Measurements from ENCODE around the gene CISD1. TPM values are rescaled to one million over a fixed set of nuclear protein-coding genes. Genes with fewer than 3 reads are reported as not detected.
A peak's percentile ranks its signal among the peaks of the same experiment; 100 is the strongest.
"Not testable (repeated sequence)": the region's sequence is repeated elsewhere in the genome, so short reads cannot be mapped to it uniquely, and the experiment has no call there.

The CISD1 gene
- polyA plus RNA-seq = 70.2 TPM
- long read RNA-seq, donor 1, transcript CISD1-201 (3 exons, 2,479 nt) = major isoform, 40 of 51 reads
- long read RNA-seq, donor 1, partial matches to known transcripts = 11 of 51 reads
- long read RNA-seq, donor 1, other reads (novel, unspliced or antisense) = 0 of 51 reads
- long read RNA-seq, donor 2, transcript CISD1-201 (3 exons, 2,479 nt) = major isoform, 67 of 84 reads
- long read RNA-seq, donor 2, partial matches to known transcripts = 17 of 84 reads
- long read RNA-seq, donor 2, other reads (novel, unspliced or antisense) = 0 of 84 reads
- long read RNA-seq, donor 3 = 0 reads
- long read RNA-seq, donor 4, transcript CISD1-201 (3 exons, 2,479 nt) = major isoform, 10 of 10 reads
- long read RNA-seq, donor 4, partial matches to known transcripts = 0 of 10 reads
- long read RNA-seq, donor 4, other reads (novel, unspliced or antisense) = 0 of 10 reads
- long read RNA-seq, donor 5, transcript CISD1-201 (3 exons, 2,479 nt) = major isoform, 31 of 31 reads
- long read RNA-seq, donor 5, partial matches to known transcripts = 0 of 31 reads
- long read RNA-seq, donor 5, other reads (novel, unspliced or antisense) = 0 of 31 reads
- long read RNA-seq, donor 6, transcript CISD1-201 (3 exons, 2,479 nt) = major isoform, 66 of 72 reads
- long read RNA-seq, donor 6, partial matches to known transcripts = 6 of 72 reads
- long read RNA-seq, donor 6, other reads (novel, unspliced or antisense) = 0 of 72 reads
- long read RNA-seq, donor 7, transcript CISD1-201 (3 exons, 2,479 nt) = major isoform, 37 of 37 reads
- long read RNA-seq, donor 7, partial matches to known transcripts = 0 of 37 reads
- long read RNA-seq, donor 7, other reads (novel, unspliced or antisense) = 0 of 37 reads
- long read RNA-seq, donor 8, transcript CISD1-201 (3 exons, 2,479 nt) = major isoform, 144 of 144 reads
- long read RNA-seq, donor 8, partial matches to known transcripts = 0 of 144 reads
- long read RNA-seq, donor 8, other reads (novel, unspliced or antisense) = 0 of 144 reads
- long read RNA-seq, donor 9, transcript CISD1-201 (3 exons, 2,479 nt) = major isoform, 86 of 105 reads
- long read RNA-seq, donor 9, partial matches to known transcripts = 19 of 105 reads
- long read RNA-seq, donor 9, other reads (novel, unspliced or antisense) = 0 of 105 reads
- long read RNA-seq, donor 10, transcript CISD1-201 (3 exons, 2,479 nt) = major isoform, 105 of 113 reads
- long read RNA-seq, donor 10, partial matches to known transcripts = 8 of 113 reads
- long read RNA-seq, donor 10, other reads (novel, unspliced or antisense) = 0 of 113 reads
- long read RNA-seq, donor 11, transcript CISD1-201 (3 exons, 2,479 nt) = major isoform, 53 of 65 reads
- long read RNA-seq, donor 11, partial matches to known transcripts = 12 of 65 reads
- long read RNA-seq, donor 11, other reads (novel, unspliced or antisense) = 0 of 65 reads

GRCh38 chr10:58268946-58269781, at the start of gene CISD1:
TSS of gene CISD1 (plus strand) at chr10:58269162. CDS start at chr10:58269274, 112 bp downstream.
- Histone ChIP-seq H3K27me3 (ENCODE audit: control insufficient read depth, insufficient read depth, low read length) (no peaks in the 10 kb centered on the region), H3K36me3 (ENCODE audit: control insufficient read depth, insufficient read depth, low read length) (no peaks in the 10 kb centered on the region), H3K4me3 (ENCODE audit: low read length) (peak within 1 kb of the TSS; percentile 72), H3K4me1 (ENCODE audit: control insufficient read depth, insufficient read depth, low read length) (peaks cover 5% of the 10 kb centered on the region), H3K27ac (ENCODE audit: low read length) (peak within 1 kb of the TSS; percentile 93), H3K9me3 (ENCODE audit: control insufficient read depth, low read depth, low read length) (no peaks in the 10 kb centered on the region)
- DNase-seq = peak; percentile 100
- no CpG with 5 or more reads among the region's 66 CpGs for WGBS (ENCODE audit: insufficient coverage, low lambda C conversion rate)

GRCh38 chr10:58219875-58220274, 49.1 kb upstream of the CISD1 start:
- no peaks in the 10 kb centered on the region for H3K27me3 ChIP-seq (ENCODE audit: control insufficient read depth, insufficient read depth, low read length)
- no peak for DNase-seq

GRCh38 chr10:58220769-58221451, 48.1 kb upstream of the CISD1 start:
- Histone ChIP-seq H3K27ac (ENCODE audit: low read length) (no peak overlapping the region), H3K4me1 (ENCODE audit: control insufficient read depth, insufficient read depth, low read length) (peaks cover 5% of the 10 kb centered on the region), H3K27me3 (ENCODE audit: control insufficient read depth, insufficient read depth, low read length) (no peaks in the 10 kb centered on the region), H3K36me3 (ENCODE audit: control insufficient read depth, insufficient read depth, low read length) (peaks cover 9% of the 10 kb centered on the region), H3K4me3 (ENCODE audit: low read length) (no peak overlapping the region), H3K9me3 (ENCODE audit: control insufficient read depth, low read depth, low read length) (no peaks in the 10 kb centered on the region)
- WGBS (ENCODE audit: insufficient coverage, low lambda C conversion rate) = 100% methylated on average over 1 of the region's 2 CpGs
- DNase-seq = no peak

More at GRCh38 chr10:58219875-58220274, 49.1 kb upstream of the CISD1 start:
- no peak overlapping the region for H3K27ac ChIP-seq (ENCODE audit: low read length)
- H3K9me3 ChIP-seq (ENCODE audit: control insufficient read depth, low read depth, low read length) = no peaks in the 10 kb centered on the region
- no peak overlapping the region for H3K4me3 ChIP-seq (ENCODE audit: low read length)
- H3K36me3 ChIP-seq (ENCODE audit: control insufficient read depth, insufficient read depth, low read length) = peaks cover 9% of the 10 kb centered on the region
- peaks cover under 1% of the 10 kb centered on the region for H3K4me1 ChIP-seq (ENCODE audit: control insufficient read depth, insufficient read depth, low read length)

GRCh38 chr10:58225654-58226053, 43.3 kb upstream of the CISD1 start:
- no peaks in the 10 kb centered on the region for H3K27me3 ChIP-seq (ENCODE audit: control insufficient read depth, insufficient read depth, low read length)
- peak; percentile 4 to 54 for DNase-seq
- H3K36me3 ChIP-seq (ENCODE audit: control insufficient read depth, insufficient read depth, low read length) = no peaks in the 10 kb centered on the region
- peaks cover 16% of the 10 kb centered on the region for H3K4me1 ChIP-seq (ENCODE audit: control insufficient read depth, insufficient read depth, low read length)
- no peaks in the 10 kb centered on the region for H3K9me3 ChIP-seq (ENCODE audit: control insufficient read depth, low read depth, low read length)
- 33% methylated on average over 1 of the region's 2 CpGs for WGBS (ENCODE audit: insufficient coverage, low lambda C conversion rate)
- peak overlapping the region; percentile 47 for H3K27ac ChIP-seq (ENCODE audit: low read length)
- H3K4me3 ChIP-seq (ENCODE audit: low read length) = no peak overlapping the region

- H3K27me3 ChIP-seq (ENCODE audit: control insufficient read depth, insufficient read depth, low read length); H3K36me3 ChIP-seq (ENCODE audit: control insufficient read depth, insufficient read depth, low read length); H3K9me3 ChIP-seq (ENCODE audit: control insufficient read depth, low read depth, low read length); DNase-seq; H3K27ac ChIP-seq (ENCODE audit: low read length); H3K4me3 ChIP-seq (ENCODE audit: low read length): not testable (repeated sequence)
- H3K4me1 ChIP-seq (ENCODE audit: control insufficient read depth, insufficient read depth, low read length) = peaks cover 16% of the 10 kb centered on the region
- no CpG with 5 or more reads among the region's 7 CpGs for WGBS (ENCODE audit: insufficient coverage, low lambda C conversion rate)
These were observed 39.1 kb upstream of the CISD1 start for GRCh38 chr10:58229856-58230255.

GRCh38 chr10:58237014-58237834, 31.7 kb upstream of the CISD1 start:
- DNase-seq = no peak
- Histone ChIP-seq H3K36me3 (ENCODE audit: control insufficient read depth, insufficient read depth, low read length) (peaks cover 12% of the 10 kb centered on the region), H3K27ac (ENCODE audit: low read length) (no peak overlapping the region), H3K27me3 (ENCODE audit: control insufficient read depth, insufficient read depth, low read length) (no peaks in the 10 kb centered on the region), H3K4me1 (ENCODE audit: control insufficient read depth, insufficient read depth, low read length) (no peaks in the 10 kb centered on the region), H3K9me3 (ENCODE audit: control insufficient read depth, low read depth, low read length) (no peaks in the 10 kb centered on the region), H3K4me3 (ENCODE audit: low read length) (no peak overlapping the region)
- 83% methylated on average over 1 of the region's 3 CpGs for WGBS (ENCODE audit: insufficient coverage, low lambda C conversion rate)

- Histone ChIP-seq H3K4me1 (ENCODE audit: control insufficient read depth, insufficient read depth, low read length) (no peaks in the 10 kb centered on the region), H3K36me3 (ENCODE audit: control insufficient read depth, insufficient read depth, low read length) (peaks cover 12% of the 10 kb centered on the region), H3K4me3 (ENCODE audit: low read length) (no peak overlapping the region), H3K27ac (ENCODE audit: low read length) (no peak overlapping the region), H3K27me3 (ENCODE audit: control insufficient read depth, insufficient read depth, low read length) (no peaks in the 10 kb centered on the region), H3K9me3 (ENCODE audit: control insufficient read depth, low read depth, low read length) (peaks cover 14% of the 10 kb centered on the region)
- 95% methylated on average over 2 of the region's 5 CpGs for WGBS (ENCODE audit: insufficient coverage, low lambda C conversion rate)
- no peak for DNase-seq
These were observed 29.3 kb upstream of the CISD1 start for GRCh38 chr10:58239561-58240169.

- Histone ChIP-seq H3K36me3 (ENCODE audit: control insufficient read depth, insufficient read depth, low read length) (peaks cover 10% of the 10 kb centered on the region), H3K27me3 (ENCODE audit: control insufficient read depth, insufficient read depth, low read length) (no peaks in the 10 kb centered on the region), H3K27ac (ENCODE audit: low read length) (no peak overlapping the region), H3K9me3 (ENCODE audit: control insufficient read depth, low read depth, low read length) (peaks cover 14% of the 10 kb centered on the region), H3K4me3 (ENCODE audit: low read length) (no peak overlapping the region), H3K4me1 (ENCODE audit: control insufficient read depth, insufficient read depth, low read length) (no peaks in the 10 kb centered on the region)
- DNase-seq = no peak
- 89% methylated on average over 2 of the region's 4 CpGs for WGBS (ENCODE audit: insufficient coverage, low lambda C conversion rate)
These were observed 28.4 kb upstream of the CISD1 start for GRCh38 chr10:58240531-58240930.

Data from large intestine (tissue), 12 donors.